HepG2 (cell line): Measurements from ENCODE around the gene SOX8. TPM values are rescaled to one million over a fixed set of nuclear protein-coding genes. Genes with fewer than 3 reads are reported as not detected.

Experiments used
- ATAC-seq: fragments of 200-7000 bp; cut with Tn5 transposase; 3 replicates; pipeline ENCODE4 v1.9.1; 2020; ENCODE audit warnings: mild to moderate bottlenecking, moderate library complexity
- BruUV-seq: library from RNA; stranded (reverse); fragments of 400-500 nt; replicated peaks from 2 replicates; lab custom pipeline; 2021; lab: Mats Ljungman, UMichigan
- CTCF ChIA-PET: fragments of 300-600 bp; formaldehyde crosslinking; extraction: SDS; loops from one replicate; lab custom pipeline; 2021; ENCODE audit warnings: low total read pairs, inconsistent platforms, low intra/inter-chr PET ratio; lab: Yijun Ruan, JAX
- POLR2A ChIA-PET: fragments of 350-600 bp; sonication (Branson Sonifier 250); formaldehyde crosslinking; loops from one replicate; lab custom pipeline; 2020; ENCODE audit warnings: antibody characterized with exemption, inconsistent platforms; lab: Yijun Ruan, JAX
- DNase-seq: peaks from one replicate; pipeline ENCODE4 v3.0.0-alpha.2; 2015; ENCODE audit warnings: low spot score
- FAIRE-seq: peaks from 3 replicates; lab custom pipeline; 2011; peaks lifted over from hg19 to GRCh38; lab: Jason Lieb, UNC
- H2AFZ ChIP-seq: one replicate; pipeline ENCODE4 v1.6.1; 2011; ENCODE audit warnings: low read length, inconsistent platforms
- H3K27ac ChIP-seq: fragments of 300-600 bp; 3 replicates; pipeline ENCODE4 v1.8.0; 2011; ENCODE audit warnings: mixed run types, mild to moderate bottlenecking, mixed read lengths, low read length, inconsistent platforms; ENCODE audit not compliant: insufficient read depth; ENCODE audit errors: extremely low read length
- H3K27me3 ChIP-seq, 2 experiments: fragments of 200-600 bp in 1 of 2; 2 replicates in 1 of 2; 3 replicates in 1 of 2; pipeline versions ENCODE4 v1.6.0 to v1.8.0; 2011; ENCODE audit warnings: low read length in 2 of 2, mild to moderate bottlenecking in 2 of 2, moderate library complexity in 2 of 2, inconsistent platforms in 1 of 2; ENCODE audit not compliant: insufficient read depth in 2 of 2, control insufficient read depth in 1 of 2
- H3K36me3 ChIP-seq, 2 experiments: fragments of 200-600 bp in 1 of 2; replicated peaks in 1 of 2; 2 replicates in 1 of 2; 3 replicates in 1 of 2; pipeline versions ENCODE4 v1.5.1 to v1.8.0; 2011; ENCODE audit warnings: low read length in 2 of 2, inconsistent platforms in 1 of 2; ENCODE audit not compliant: insufficient read depth in 2 of 2, control insufficient read depth in 1 of 2
- H3K4me1 ChIP-seq: 2 replicates; pipeline ENCODE4 v1.5.1; 2012; ENCODE audit warnings: low read length, inconsistent platforms; ENCODE audit not compliant: insufficient read depth
- H3K4me2 ChIP-seq: 2 replicates; pipeline ENCODE4 v1.6.0; 2011; ENCODE audit warnings: low read depth, low read length, inconsistent platforms
- H3K4me3 ChIP-seq, 3 experiments: fragments of 200-600 bp in 1 of 3; sonication (generic), shearing (Covaris generic) in 1 of 3; replicated peaks in 1 of 3; 2 replicates each; pipeline ENCODE4 v1.5.1; 2011 to 2016; ENCODE audit warnings: low read length in 3 of 3, inconsistent platforms in 2 of 3, low read depth in 2 of 3, mild to moderate bottlenecking in 2 of 3, control low read depth in 1 of 3, mixed read lengths in 1 of 3; ENCODE audit not compliant: insufficient read depth in 1 of 3
- H3K79me2 ChIP-seq: one replicate; pipeline ENCODE4 v1.6.1; 2011; ENCODE audit warnings: low read length, inconsistent platforms; ENCODE audit not compliant: insufficient read depth
- H3K9ac ChIP-seq: 2 replicates; pipeline ENCODE4 v1.6.0; 2011; ENCODE audit warnings: mild to moderate bottlenecking, low read depth, low read length, inconsistent platforms; ENCODE audit not compliant: insufficient read depth
- H3K9me3 ChIP-seq: 2 replicates; pipeline ENCODE4 v1.5.1; 2012; ENCODE audit warnings: mild to moderate bottlenecking, low read length
- H4K20me1 ChIP-seq: 2 replicates; pipeline ENCODE4 v1.6.0; 2011; ENCODE audit warnings: inconsistent platforms, mild to moderate bottlenecking, low read length, moderate library complexity; ENCODE audit not compliant: insufficient read depth
- CBFB ChIP-seq: sonication (generic); formaldehyde crosslinking; IDR thresholded peaks from 2 replicates; pipeline ENCODE4 v1.4.0; 2020; ENCODE audit warnings: missing genetic modification reagents
- EEA1 ChIP-seq: sonication (generic); formaldehyde crosslinking; IDR thresholded peaks from 2 replicates; pipeline ENCODE4 v1.5.1; 2020; ENCODE audit warnings: mild to moderate bottlenecking, missing genetic modification reagents, borderline replicate concordance
- FIP1L1 ChIP-seq: fragments of 200-400 bp; formaldehyde crosslinking; IDR thresholded peaks from 2 replicates; pipeline ENCODE4 v1.6.1; 2018; ENCODE audit warnings: low read depth, mild to moderate bottlenecking, low read length, moderate library complexity, borderline replicate concordance; ENCODE audit not compliant: insufficient read depth
- GLMP ChIP-seq: sonication (generic); formaldehyde crosslinking; IDR thresholded peaks from 2 replicates; pipeline ENCODE4 v1.9.0; 2021; ENCODE audit warnings: missing genetic modification reagents, mild to moderate bottlenecking, borderline replicate concordance
- NCOR1 ChIP-seq: fragments of 200-600 bp; sonication (generic); IDR thresholded peaks from 2 replicates; pipeline ENCODE4 v1.7.0; 2017; ENCODE audit warnings: antibody characterized with exemption, low read length, borderline replicate concordance
- NR1H2 ChIP-seq: sonication (generic); formaldehyde crosslinking; IDR thresholded peaks from 2 replicates; pipeline ENCODE4 v1.8.1; 2022; ENCODE audit warnings: low read depth, missing genetic modification reagents, borderline replicate concordance
- PAWR ChIP-seq: sonication (generic); formaldehyde crosslinking; IDR thresholded peaks from 2 replicates; pipeline ENCODE4 v1.4.0; 2020; ENCODE audit warnings: missing genetic modification reagents, mild to moderate bottlenecking, borderline replicate concordance
- RNF219 ChIP-seq: sonication (generic); formaldehyde crosslinking; IDR thresholded peaks from 2 replicates; pipeline ENCODE4 v1.5.0; 2020; ENCODE audit warnings: mild to moderate bottlenecking, missing genetic modification reagents
- SIN3A ChIP-seq: IDR thresholded peaks from 2 replicates; pipeline ENCODE4 v1.6.1; 2011; ENCODE audit warnings: low read depth, mild to moderate bottlenecking, control low read depth, low read length, borderline replicate concordance
- TBX2 ChIP-seq: sonication (generic); formaldehyde crosslinking; IDR thresholded peaks from 2 replicates; pipeline ENCODE4 v1.5.0; 2020; ENCODE audit warnings: missing genetic modification reagents, mild to moderate bottlenecking, borderline replicate concordance
- ZNF564 ChIP-seq: sonication (generic); formaldehyde crosslinking; IDR thresholded peaks from 2 replicates; pipeline ENCODE4 v1.8.1; 2023; ENCODE audit warnings: mild to moderate bottlenecking, missing genetic modification reagents
- ZNF7 ChIP-seq: IDR thresholded peaks from 2 replicates; pipeline ENCODE4 v1.6.1; 2016; ENCODE audit warnings: missing biosample characterization, missing genetic modification reagents
- ZNF709 ChIP-seq: sonication (generic); formaldehyde crosslinking; IDR thresholded peaks from 2 replicates; pipeline ENCODE4 v1.5.0; 2020; ENCODE audit warnings: mild to moderate bottlenecking, missing genetic modification reagents
- WGBS: methylation state at CpG from one replicate; pipeline ENCODE4 v1.1.6; 2017; ENCODE audit warnings: low lambda C conversion rate; 5-methylcytosine and 5-hydroxymethylcytosine counted together
- in situ Hi-C: cut with HindIII; loops from 2 replicates; pipeline ENCODE4 v1.10.0; 2017; ENCODE audit warnings: low pct_unique_long_range_greater_than_20kb; ENCODE audit not compliant: extremely low pct_ligation_motif_present
- intact Hi-C: fragments of 100-400 bp; cut with micrococcal nuclease; formaldehyde crosslinking; loops from one replicate; pipeline ENCODE4 v1.10.0; 2022; ENCODE audit not compliant: unreplicated experiment
- polyA plus RNA-seq, 8 experiments: library from polyadenylated mRNA; depleted of rRNA in 3 of 8; stranded (reverse) in 7 of 8; unstranded in 1 of 8; fragments of >200 nt; fragmentation: Illumina TruSeq in 4 of 8; extraction: Trizol in 4 of 8; gene quantifications; 2 replicates each; pipeline versions ENCODE4 v1.2.1 to v1.2.3, GENCODE V29; 2011 to 2016; ENCODE audit warnings: low read depth in 4 of 8, missing spikeins in 1 of 8, mixed read lengths in 1 of 8; ENCODE audit not compliant: insufficient read depth in 1 of 8
- total RNA-seq, 5 experiments: library from RNA; depleted of rRNA; stranded (reverse); fragments of >200 nt; fragmentation: Illumina TruSeq; extraction: Trizol; gene quantifications; 2 replicates each; pipeline ENCODE4 v1.2.3, GENCODE V29; 2016; ENCODE audit warnings: low read depth in 1 of 5

The SOX8 gene
- total and polyA plus RNA-seq, 2 of the 13 experiments (the other 11 are each of a cell fraction or from before 2014, with no cell fraction given): 0.20 to 0.28 TPM

- TF ChIP-seq NR1H2 (CRISPR knock-in tag): no peak
- TF ChIP-seq SIN3A: no peak
Measured at GRCh38 chr16:939941-940340, 41.6 kb upstream of the SOX8 start (continued).

- TF ChIP-seq ZNF709 (CRISPR knock-in tag): peak; percentile 100
- TF ChIP-seq FIP1L1: no peak
- TF ChIP-seq, all 625 proteins: peak for 1
- H3K9ac ChIP-seq: no peak overlapping the region
- FAIRE-seq: no peak
- H3K9me3 ChIP-seq: peaks cover 6% of the 10 kb centered on the region
- no peak overlapping the region for H3K4me3 ChIP-seq
- intact Hi-C loops: no loop called here
- H3K4me1 ChIP-seq: no peaks in the 10 kb centered on the region
- H3K27me3 ChIP-seq: no peaks in the 10 kb centered on the region
- no peaks in the 10 kb centered on the region for H4K20me1 ChIP-seq
- POLR2A ChIA-PET: no interaction called here
- ATAC-seq: no peak
- in situ Hi-C loops: no loop called here
- no peak for DNase-seq
- no peaks in the 10 kb centered on the region for H3K79me2 ChIP-seq
- no TSS peak for BruUV-seq
- no peak overlapping the region for H3K4me2 ChIP-seq
- no peak overlapping the region for H2AFZ ChIP-seq
- WGBS: 83% methylated on average over 4 of the region's 4 CpGs
- CTCF ChIA-PET: no interaction called here
- H3K36me3 ChIP-seq: 0 out of 5 replicates have a peak, but pooled peaks cover 0 to 3% of the 10 kb centered on the region in 2 experiments
- H3K27ac ChIP-seq: no peak overlapping the region
Measured at GRCh38 chr16:942436-943060, 39.0 kb upstream of the SOX8 start.

GRCh38 chr16:943971-944370 is 37.6 kb upstream of the SOX8 start:
- in situ Hi-C loops: no loop called here
- TF ChIP-seq ZNF564 (CRISPR knock-in tag): no peak
- TF ChIP-seq PAWR (CRISPR knock-in tag): no peak
- no peak for TF ChIP-seq ZNF7
- TF ChIP-seq TBX2: no peak
- TF ChIP-seq RNF219 (CRISPR knock-in tag): no peak
- TF ChIP-seq GLMP (CRISPR knock-in tag): no peak
- no peak for TF ChIP-seq NCOR1
- no peak for TF ChIP-seq CBFB (CRISPR knock-in tag)
- TF ChIP-seq EEA1 (CRISPR knock-in tag): no peak
- no peaks in the 10 kb centered on the region for H3K27me3 ChIP-seq
- no peaks in the 10 kb centered on the region for H3K79me2 ChIP-seq
- intact Hi-C loops: no loop called here
- H3K4me1 ChIP-seq: no peaks in the 10 kb centered on the region
- FAIRE-seq (no peak), DNase-seq (no peak), ATAC-seq (no peak)
- H3K36me3 ChIP-seq: 0 out of 5 replicates have a peak, but pooled peaks cover 0 to 3% of the 10 kb centered on the region in 2 experiments
- H3K9ac ChIP-seq: no peak overlapping the region
- WGBS: 88% methylated on average over 4 of the region's 5 CpGs
- H3K4me2 ChIP-seq: no peak overlapping the region
- no TSS peak for BruUV-seq
- peaks cover 6% of the 10 kb centered on the region for H3K9me3 ChIP-seq
- ChIA-PET CTCF (no interaction called here), POLR2A (no interaction called here)
- H4K20me1 ChIP-seq: no peaks in the 10 kb centered on the region
- H2AFZ ChIP-seq: no peak overlapping the region
- H3K4me3 ChIP-seq: no peak overlapping the region
- H3K27ac ChIP-seq: no peak overlapping the region
